PC-9 (cell line): Measurements from ENCODE around the gene CLIC6.

Experiments
- EZH2 ChIP-seq: fragments of 200-600 bp; sonication (generic); IDR thresholded peaks from 2 replicates; pipeline ENCODE4 v1.8.0; 2017; ENCODE audit warnings: antibody characterized with exemption, low read depth
- TF ChIP-seq, protein P1 (sequence below): fragments of 200-600 bp; sonication (generic); conservative IDR thresholded peaks from 2 replicates; pipeline ENCODE4 v1.6.1; 2017; ENCODE audit warnings: mixed run types, antibody characterized with exemption, mild to moderate bottlenecking, moderate library complexity

DNA sequence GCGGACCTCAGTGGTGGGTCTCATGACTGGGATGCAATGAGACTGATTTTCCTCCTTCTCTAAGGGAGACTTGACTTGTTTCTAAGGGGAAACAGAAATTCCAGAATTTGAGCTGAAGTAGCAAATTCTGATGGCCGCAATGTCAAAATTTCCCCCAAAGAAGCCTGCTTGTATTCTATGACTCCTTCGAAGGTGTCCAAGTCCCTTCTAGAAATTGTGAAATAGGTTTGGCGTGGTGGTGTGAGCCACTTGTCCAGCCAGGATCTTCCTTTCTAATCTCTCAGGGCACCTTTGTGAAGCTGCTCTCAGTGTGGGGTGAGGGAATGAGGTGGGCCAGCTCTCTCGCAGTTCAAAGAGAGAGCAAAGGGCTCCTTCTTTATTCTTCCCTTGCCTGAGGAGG lies 19.9 kb downstream of the CLIC6 start:
- TF ChIP-seq, protein P1, sequence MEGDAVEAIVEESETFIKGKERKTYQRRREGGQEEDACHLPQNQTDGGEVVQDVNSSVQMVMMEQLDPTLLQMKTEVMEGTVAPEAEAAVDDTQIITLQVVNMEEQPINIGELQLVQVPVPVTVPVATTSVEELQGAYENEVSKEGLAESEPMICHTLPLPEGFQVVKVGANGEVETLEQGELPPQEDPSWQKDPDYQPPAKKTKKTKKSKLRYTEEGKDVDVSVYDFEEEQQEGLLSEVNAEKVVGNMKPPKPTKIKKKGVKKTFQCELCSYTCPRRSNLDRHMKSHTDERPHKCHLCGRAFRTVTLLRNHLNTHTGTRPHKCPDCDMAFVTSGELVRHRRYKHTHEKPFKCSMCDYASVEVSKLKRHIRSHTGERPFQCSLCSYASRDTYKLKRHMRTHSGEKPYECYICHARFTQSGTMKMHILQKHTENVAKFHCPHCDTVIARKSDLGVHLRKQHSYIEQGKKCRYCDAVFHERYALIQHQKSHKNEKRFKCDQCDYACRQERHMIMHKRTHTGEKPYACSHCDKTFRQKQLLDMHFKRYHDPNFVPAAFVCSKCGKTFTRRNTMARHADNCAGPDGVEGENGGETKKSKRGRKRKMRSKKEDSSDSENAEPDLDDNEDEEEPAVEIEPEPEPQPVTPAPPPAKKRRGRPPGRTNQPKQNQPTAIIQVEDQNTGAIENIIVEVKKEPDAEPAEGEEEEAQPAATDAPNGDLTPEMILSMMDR = no peak
- TF ChIP-seq EZH2 = no peak
